AG10803 (cell line): ENCODE data around the gene NR2F6.

Source experiments
- DNase-seq: peaks from one replicate; pipeline ENCODE4 v3.0.0; 2010; ENCODE audit warnings: low read depth
- H3K4me3 ChIP-seq: 2 replicates; pipeline ENCODE4 v1.5.1; 2011; ENCODE audit warnings: mild to moderate bottlenecking, low read length, control low read depth
- TF ChIP-seq, protein P1 (sequence below): conservative IDR thresholded peaks from 2 replicates; pipeline ENCODE4 v1.5.1; 2011; ENCODE audit warnings: mild to moderate bottlenecking, low read length, control low read depth, inconsistent platforms

NR2F6 gene

GRCh38 chr19:17286263-17286662 lies 40.5 kb upstream of the NR2F6 start:
- no peak for DNase-seq
- no peak overlapping the region for H3K4me3 ChIP-seq
- TF ChIP-seq, protein P1, sequence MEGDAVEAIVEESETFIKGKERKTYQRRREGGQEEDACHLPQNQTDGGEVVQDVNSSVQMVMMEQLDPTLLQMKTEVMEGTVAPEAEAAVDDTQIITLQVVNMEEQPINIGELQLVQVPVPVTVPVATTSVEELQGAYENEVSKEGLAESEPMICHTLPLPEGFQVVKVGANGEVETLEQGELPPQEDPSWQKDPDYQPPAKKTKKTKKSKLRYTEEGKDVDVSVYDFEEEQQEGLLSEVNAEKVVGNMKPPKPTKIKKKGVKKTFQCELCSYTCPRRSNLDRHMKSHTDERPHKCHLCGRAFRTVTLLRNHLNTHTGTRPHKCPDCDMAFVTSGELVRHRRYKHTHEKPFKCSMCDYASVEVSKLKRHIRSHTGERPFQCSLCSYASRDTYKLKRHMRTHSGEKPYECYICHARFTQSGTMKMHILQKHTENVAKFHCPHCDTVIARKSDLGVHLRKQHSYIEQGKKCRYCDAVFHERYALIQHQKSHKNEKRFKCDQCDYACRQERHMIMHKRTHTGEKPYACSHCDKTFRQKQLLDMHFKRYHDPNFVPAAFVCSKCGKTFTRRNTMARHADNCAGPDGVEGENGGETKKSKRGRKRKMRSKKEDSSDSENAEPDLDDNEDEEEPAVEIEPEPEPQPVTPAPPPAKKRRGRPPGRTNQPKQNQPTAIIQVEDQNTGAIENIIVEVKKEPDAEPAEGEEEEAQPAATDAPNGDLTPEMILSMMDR, result no peak

DNA sequence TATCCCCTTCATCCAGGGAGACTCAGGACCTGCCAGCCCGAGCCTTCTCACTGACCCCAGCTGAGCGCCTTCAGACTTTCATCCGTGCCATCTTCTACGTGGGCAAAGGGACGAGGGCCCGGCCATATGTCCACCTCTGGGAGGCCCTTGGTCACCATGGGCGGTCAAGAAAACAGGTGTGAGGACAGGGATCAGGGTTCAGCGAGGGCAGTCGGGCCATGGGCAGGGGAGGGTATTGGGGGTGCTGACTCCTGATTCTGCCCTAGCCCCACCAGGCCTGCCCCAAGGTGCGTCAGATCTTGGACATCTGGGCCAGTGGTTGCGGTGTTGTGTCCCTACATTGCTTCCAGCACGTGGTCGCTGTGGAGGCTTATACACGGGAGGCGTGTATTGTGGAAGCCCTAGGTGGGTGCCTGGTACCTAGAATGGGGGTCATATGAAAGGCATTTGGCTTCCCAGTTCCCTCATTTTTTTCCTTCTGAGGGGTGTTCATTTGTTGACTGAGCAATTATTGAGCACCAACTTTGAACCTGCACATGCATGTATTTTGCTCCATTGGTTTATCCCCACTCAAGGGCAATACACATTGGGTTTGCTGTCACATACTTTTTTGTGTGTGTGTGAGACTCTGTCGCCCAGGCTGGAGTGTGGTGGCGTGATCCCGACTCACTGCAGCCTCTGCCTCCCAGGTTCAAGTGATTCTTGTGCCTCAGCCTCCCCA lies 39.9 kb upstream of the NR2F6 start:
- no peak for DNase-seq
- TF ChIP-seq, protein P1, result no peak
- H3K4me3 ChIP-seq, result no peak overlapping the region

DNA sequence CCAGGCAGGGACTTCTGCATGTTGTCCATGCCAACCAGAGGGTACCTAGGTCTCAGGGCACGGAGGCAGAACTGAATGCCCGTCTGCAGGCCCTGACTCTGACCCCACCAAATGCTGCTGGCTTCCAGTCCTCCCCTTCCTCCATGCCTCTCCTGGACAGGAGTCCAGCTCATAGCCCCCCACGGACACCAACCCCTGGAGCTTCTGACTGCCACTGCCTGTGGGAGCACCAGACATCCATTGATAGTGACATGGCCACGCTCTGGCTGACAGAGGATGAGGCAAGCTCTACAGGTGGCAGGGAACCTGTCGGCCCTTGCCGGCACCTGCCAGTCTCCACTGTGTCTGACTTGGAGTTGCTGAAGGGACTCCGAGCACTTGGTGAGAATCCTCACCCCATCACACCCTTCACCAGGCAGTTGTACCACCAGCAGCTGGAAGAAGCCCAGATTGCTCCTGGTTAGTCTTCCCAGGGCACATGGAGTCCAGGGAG lies 37.8 kb upstream of the NR2F6 start:
- TF ChIP-seq, protein P1, result no peak
- DNase-seq, result no peak
- H3K4me3 ChIP-seq, result no peak overlapping the region

DNA sequence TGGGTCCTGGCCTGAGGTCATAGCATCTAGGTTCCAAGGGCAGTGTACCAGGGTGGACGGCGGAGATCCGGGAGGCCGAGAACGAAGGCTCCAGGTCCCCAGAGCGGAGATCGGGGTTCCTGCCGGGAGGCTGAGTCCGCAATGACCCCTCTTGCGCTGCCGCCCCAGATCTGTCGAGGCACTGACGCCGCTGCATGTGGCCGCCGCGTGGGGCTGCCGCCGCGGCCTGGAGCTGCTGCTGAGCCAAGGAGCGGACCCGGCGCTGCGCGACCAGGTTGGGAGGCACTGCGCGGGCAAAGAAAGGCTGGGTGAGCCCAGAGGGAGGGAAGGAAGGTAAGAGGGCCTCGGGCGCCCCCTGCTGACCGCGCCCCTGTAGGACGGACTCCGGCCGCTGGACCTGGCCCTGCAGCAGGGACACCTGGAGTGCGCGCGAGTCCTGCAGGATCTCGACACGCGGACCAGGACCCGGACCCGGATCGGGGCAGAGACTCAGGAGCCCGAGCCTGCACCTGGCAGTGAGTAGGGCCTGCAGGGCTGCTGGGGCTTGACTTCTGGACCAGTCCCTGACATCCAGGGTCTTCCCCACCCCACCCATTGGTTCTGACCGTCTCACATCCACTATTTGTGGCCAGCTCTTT lies 36.9 kb upstream of the NR2F6 start:
- DNase-seq, result peak; percentile 60
- peak overlapping the region; percentile 45 for H3K4me3 ChIP-seq
- TF ChIP-seq, protein P1, result peak; percentile 70

GRCh38 chr19:17281391-17282304 lies 35.9 kb upstream of the NR2F6 start, which contains the start of gene ANKLE1:
ANKLE1 (plus strand) TSS chr19:17281901; CDS start chr19:17281921, 20 bp downstream.
- no peak for DNase-seq
- TF ChIP-seq, protein P1, result no peak
- H3K4me3 ChIP-seq, result peak within 1 kb of the TSS; percentile 45

GRCh38 chr19:17279436-17279835 lies 33.7 kb upstream of the NR2F6 start:
- no peak for DNase-seq
- H3K4me3 ChIP-seq, result no peak overlapping the region
- TF ChIP-seq, protein P1, result no peak
